ENCODE measurements around the gene VIT. TPM values are rescaled to one million over a fixed set of nuclear protein-coding genes. Genes with fewer than 3 reads are reported as not detected.

The VIT gene
- total RNA-seq, 1 donor, result not detected

- H3K4me1 ChIP-seq (ENCODE audit: insufficient read depth, low read length), result no peaks in the 10 kb centered on the region
- no peaks in the 10 kb centered on the region for H3K27me3 ChIP-seq (ENCODE audit: insufficient read depth, low read length)
- no peaks in the 10 kb centered on the region for H3K9me3 ChIP-seq (ENCODE audit: low read depth, low read length)
- no peak overlapping the region for H3K4me3 ChIP-seq (ENCODE audit: low read length)
Measured at GRCh38 chr2:36855429-36855828, 158.9 kb downstream of the VIT start.

- Histone ChIP-seq H3K4me3 (ENCODE audit: low read length) (no peak overlapping the region), H3K9me3 (ENCODE audit: low read depth, low read length) (no peaks in the 10 kb centered on the region), H3K4me1 (ENCODE audit: insufficient read depth, low read length) (no peaks in the 10 kb centered on the region), H3K27me3 (ENCODE audit: insufficient read depth, low read length) (no peaks in the 10 kb centered on the region)
Measured at GRCh38 chr2:36857713-36858112, 161.2 kb downstream of the VIT start.

GRCh38 chr2:36858551-36859365, 162.3 kb downstream of the VIT start:
- Histone ChIP-seq H3K4me3 (ENCODE audit: low read length) (no peak overlapping the region), H3K9me3 (ENCODE audit: low read depth, low read length) (no peaks in the 10 kb centered on the region), H3K27me3 (ENCODE audit: insufficient read depth, low read length) (no peaks in the 10 kb centered on the region), H3K4me1 (ENCODE audit: insufficient read depth, low read length) (no peaks in the 10 kb centered on the region)

- no peaks in the 10 kb centered on the region for H3K27me3 ChIP-seq (ENCODE audit: insufficient read depth, low read length)
- H3K9me3 ChIP-seq (ENCODE audit: low read depth, low read length), result no peaks in the 10 kb centered on the region
- H3K4me3 ChIP-seq (ENCODE audit: low read length), result no peak overlapping the region
- H3K4me1 ChIP-seq (ENCODE audit: insufficient read depth, low read length), result no peaks in the 10 kb centered on the region
Measured at GRCh38 chr2:36859366-36859792, 162.9 kb downstream of the VIT start.

- Histone ChIP-seq H3K4me3 (ENCODE audit: low read length) (no peak overlapping the region), H3K4me1 (ENCODE audit: insufficient read depth, low read length) (no peaks in the 10 kb centered on the region), H3K9me3 (ENCODE audit: low read depth, low read length) (no peaks in the 10 kb centered on the region), H3K27me3 (ENCODE audit: insufficient read depth, low read length) (no peaks in the 10 kb centered on the region)
Measured at GRCh38 chr2:36861896-36862295, 165.4 kb downstream of the VIT start.

Other genes starting within 250 kb of the VIT start
- gene FEZ2, start 98.5 kb upstream of the VIT start, total RNA-seq, result 11.9 TPM